ENCODE results near the gene FGFBP3. TPM values are rescaled to one million over a fixed set of nuclear protein-coding genes. Genes with fewer than 3 reads are reported as not detected.

Gene FGFBP3
- total and polyA plus RNA-seq, 2 of the 13 experiments (the other 11 are each of a cell fraction or from before 2014, with no cell fraction given): 0.50 to 2.0 TPM

GRCh38 chr10:91887272-91888076 is 21.8 kb downstream of the FGFBP3 start (continued):
- TF ChIP-seq ZBTB3 (CRISPR knock-in tag; IDR thresholded peaks at IDR 0.05; ENCODE audit: borderline replicate concordance, low read depth) (no peak), ZNF256 (CRISPR knock-in tag; conservative IDR thresholded peaks at IDR 0.05) (no peak), ZBTB1 (CRISPR knock-in tag; IDR thresholded peaks at IDR 0.05; ENCODE audit: borderline replicate concordance) (no peak), ZNF232 (CRISPR knock-in tag; IDR thresholded peaks at IDR 0.05; ENCODE audit: borderline replicate concordance) (0 out of 2 replicates have a peak, but pooled peaks have one; percentile 18), SOX5 (CRISPR knock-in tag; IDR thresholded peaks at IDR 0.05; ENCODE audit: borderline replicate concordance) (peak; percentile 33; the same call in 1 of the 2 replicates), PAWR (CRISPR knock-in tag; IDR thresholded peaks at IDR 0.05; ENCODE audit: borderline replicate concordance) (no peak), ZNF816 (CRISPR knock-in tag; IDR thresholded peaks at IDR 0.05; ENCODE audit: borderline replicate concordance) (no peak; the same call in 1 of the 2 replicates), ATF7 (IDR thresholded peaks at IDR 0.05) (no peak), ATF7 (CRISPR knock-in tag; IDR thresholded peaks at IDR 0.05) (no peak), NONO (IDR thresholded peaks at IDR 0.05) (no peak), NONO (CRISPR knock-in tag; conservative IDR thresholded peaks at IDR 0.05) (peak; percentile 63), ZNF382 (CRISPR knock-in tag; IDR thresholded peaks at IDR 0.05; ENCODE audit: borderline replicate concordance) (no peak), ZNF549 (CRISPR knock-in tag; IDR thresholded peaks at IDR 0.05) (no peak), ZMAT3 (CRISPR knock-in tag; conservative IDR thresholded peaks at IDR 0.05) (0 out of 2 replicates have a peak, but pooled peaks have one; percentile 50), KDM2A (CRISPR knock-in tag; IDR thresholded peaks at IDR 0.05; ENCODE audit: borderline replicate concordance, low read depth) (peak; percentile 80), DZIP1 (CRISPR knock-in tag; IDR thresholded peaks at IDR 0.05) (no peak), GATAD1 (CRISPR knock-in tag; IDR thresholded peaks at IDR 0.05) (no peak), HMGA1 (CRISPR knock-in tag; conservative IDR thresholded peaks at IDR 0.05) (no peak), ZIK1 (CRISPR knock-in tag; IDR thresholded peaks at IDR 0.05; ENCODE audit: borderline replicate concordance, low read depth) (no peak), LCORL (IDR thresholded peaks at IDR 0.05) (no peak), LCORL (CRISPR knock-in tag; IDR thresholded peaks at IDR 0.05) (0 out of 2 replicates have a peak, but pooled peaks have one; percentile 36), TIGD3 (CRISPR knock-in tag; IDR thresholded peaks at IDR 0.05; ENCODE audit: borderline replicate concordance) (no peak), ZNF773 (CRISPR knock-in tag; IDR thresholded peaks at IDR 0.05; ENCODE audit: borderline replicate concordance) (0 out of 2 replicates have a peak, but pooled peaks have one; percentile 22), ZNF652 (CRISPR knock-in tag; IDR thresholded peaks at IDR 0.05; ENCODE audit: borderline replicate concordance, low read depth) (peak; percentile 97), TBX2 (CRISPR knock-in tag; IDR thresholded peaks at IDR 0.05; ENCODE audit: borderline replicate concordance) (peak; percentile 79; the same call in 1 of the 2 replicates), RELA (CRISPR knock-in tag; IDR thresholded peaks at IDR 0.05) (no peak), ZSCAN9 (CRISPR knock-in tag; IDR thresholded peaks at IDR 0.05; ENCODE audit: borderline replicate concordance) (0 out of 2 replicates have a peak, but pooled peaks have one; percentile 33)

All from HepG2 (cell line).